Natural killer cell (primary cell): Measurements from ENCODE around the gene PLPPR3. TPM values are rescaled to one million over a fixed set of nuclear protein-coding genes. Genes with fewer than 3 reads are reported as not detected.

Source experiments
- ATAC-seq, 3 donors: fragments of 150-1000 bp in 2 of 3; fragments of 200-7000 bp in 1 of 3; cut with Tn5 transposase; 1 replicate in 1 of 3; 2 replicates in 2 of 3; pipeline ENCODE4 v1.10.0; 2021; ENCODE audit warnings: mild to moderate bottlenecking in 2 of 3, moderate library complexity in 2 of 3
- DNase-seq, 2 donors: peaks; one replicate each; pipeline versions ENCODE4 v3.0.0 to v3.0.0-alpha.2; 2013 to 2021; ENCODE audit warnings: mixed read lengths in 1 of 2
- H3K27ac ChIP-seq: one replicate; pipeline ENCODE4 v1.5.1; 2013; ENCODE audit warnings: mild to moderate bottlenecking, low read length
- H3K27me3 ChIP-seq: one replicate; pipeline ENCODE4 v1.6.1; 2013; ENCODE audit warnings: low read length; ENCODE audit not compliant: control insufficient read depth, insufficient read depth
- H3K36me3 ChIP-seq: one replicate; pipeline ENCODE4 v1.6.1; 2013; ENCODE audit warnings: low read length; ENCODE audit not compliant: control insufficient read depth, insufficient read depth
- H3K4me1 ChIP-seq: one replicate; pipeline ENCODE4 v1.6.1; 2013; ENCODE audit warnings: low read length; ENCODE audit not compliant: control insufficient read depth, insufficient read depth
- H3K4me3 ChIP-seq: one replicate; pipeline ENCODE4 v1.5.1; 2013; ENCODE audit warnings: low read length
- H3K9me3 ChIP-seq: one replicate; pipeline ENCODE4 v1.6.1; 2013; ENCODE audit warnings: low read length; ENCODE audit not compliant: control insufficient read depth, insufficient read depth
- H3K27ac Mint-ChIP-seq, 2 donors: one replicate each; pipeline ENCODE4 v1.8.0; 2022; ENCODE audit warnings: mild to moderate bottlenecking in 2 of 2, mixed read lengths in 2 of 2, moderate library complexity in 1 of 2
- H3K27me3 Mint-ChIP-seq, 2 donors: one replicate each; pipeline ENCODE4 v1.8.0; 2022; ENCODE audit warnings: low read depth in 2 of 2, mixed read lengths in 2 of 2
- H3K36me3 Mint-ChIP-seq: one replicate; pipeline ENCODE4 v1.8.0; 2022; ENCODE audit warnings: mixed read lengths
- H3K4me1 Mint-ChIP-seq, 2 donors: one replicate each; pipeline ENCODE4 v1.8.0; 2022; ENCODE audit warnings: mixed read lengths in 2 of 2
- H3K4me3 Mint-ChIP-seq: one replicate; pipeline ENCODE4 v1.8.0; 2022; ENCODE audit warnings: mild to moderate bottlenecking, moderate library complexity, mixed read lengths
- H3K9me3 Mint-ChIP-seq, 2 donors: one replicate each; pipeline ENCODE4 v1.8.0; 2022; ENCODE audit warnings: mixed read lengths in 2 of 2
- CTCF ChIP-seq: fragments of 200-600 bp; IDR thresholded peaks from one replicate; pipeline ENCODE4 v1.8.0; 2022; ENCODE audit warnings: antibody characterized with exemption
- WGBS: methylation state at CpG from one replicate; pipeline ENCODE4 v1.1.7; 2013; ENCODE audit warnings: missing lambda C conversion rate; ENCODE audit not compliant: insufficient coverage; 5-methylcytosine and 5-hydroxymethylcytosine counted together
- intact Hi-C: fragments of 100-400 bp; cut with micrococcal nuclease; formaldehyde crosslinking; loops from one replicate; pipeline ENCODE4 v1.14.2; 2022
- total RNA-seq, 4 donors: library from RNA; stranded (reverse); fragments of 120-200 nt in 1 of 4; gene quantifications; one replicate each; pipeline versions ENCODE4 v1.2.3 to v1.2.4, GENCODE V29; 2013 to 2022

Gene PLPPR3
- total RNA-seq, 3 donors from 2014 or later (not counting 1 experiment from before 2014, with no cell fraction given), result not detected

- WGBS, result 98% methylated on average over 5 of the region's 6 CpGs
- no peak for ATAC-seq
- H3K27ac Mint-ChIP-seq, result no peak overlapping the region
- no peaks in the 10 kb centered on the region for H3K36me3 Mint-ChIP-seq
- H3K4me3 Mint-ChIP-seq, result no peak overlapping the region
- intact Hi-C loops, result no loop called here
- H3K4me3 ChIP-seq, result no peak overlapping the region
- no peaks in the 10 kb centered on the region for H3K36me3 ChIP-seq
- no peaks in the 10 kb centered on the region for H3K27me3 ChIP-seq
- H3K9me3 Mint-ChIP-seq, result peaks cover 0 to 3% of the 10 kb centered on the region in 2 donors
- H3K4me1 Mint-ChIP-seq, result no peaks in the 10 kb centered on the region
- DNase-seq, result no peak
- H3K27ac ChIP-seq, result no peak overlapping the region
- no peaks in the 10 kb centered on the region for H3K4me1 ChIP-seq
- TF ChIP-seq CTCF, result no peak
- H3K9me3 ChIP-seq, result no peaks in the 10 kb centered on the region
- no peaks in the 10 kb centered on the region for H3K27me3 Mint-ChIP-seq
Observed at GRCh38 chr19:763869-764268, 57.9 kb downstream of the PLPPR3 start.

GRCh38 chr19:763181-763580, 58.6 kb downstream of the PLPPR3 start:
- no peak overlapping the region for H3K4me3 ChIP-seq
- Mint-ChIP-seq H3K9me3 (peaks cover 0 to 3% of the 10 kb centered on the region in 2 donors), H3K27ac (no peak overlapping the region), H3K36me3 (no peaks in the 10 kb centered on the region), H3K27me3 (no peaks in the 10 kb centered on the region), H3K4me1 (no peaks in the 10 kb centered on the region), H3K4me3 (no peak overlapping the region)
- H3K9me3 ChIP-seq, result peaks cover 6% of the 10 kb centered on the region
- no peak for ATAC-seq
- no peak overlapping the region for H3K27ac ChIP-seq
- no peaks in the 10 kb centered on the region for H3K27me3 ChIP-seq
- DNase-seq, result no peak
- 98% methylated on average over 8 of the region's 10 CpGs for WGBS
- H3K36me3 ChIP-seq, result no peaks in the 10 kb centered on the region
- no peaks in the 10 kb centered on the region for H3K4me1 ChIP-seq
- no peak for TF ChIP-seq CTCF
- intact Hi-C loops, result no loop called here

Other genes starting within 250 kb of the PLPPR3 start
- 100 to 1,000 TPM; 229 to 248 (median 236) TPM for gene BSG, start 249.4 kb downstream of the PLPPR3 start, total RNA-seq
- gene HCN2, start 232.1 kb downstream of the PLPPR3 start, total RNA-seq, result 1 to 10 TPM in 2 of 3 donors, under 1 TPM in 1; 0.96 to 1.6 (median 1.1) TPM
- 10 to 100 TPM; 57.2 to 58.5 (median 57.6) TPM for gene POLRMT, start 188.4 kb downstream of the PLPPR3 start, total RNA-seq
- under 1 TPM; 0.31 to 0.58 (median 0.41) TPM for gene FGF22, start 182.1 kb downstream of the PLPPR3 start, total RNA-seq
- 100 to 1,000 TPM; 119 to 149 (median 146) TPM for gene RNF126, start 158.7 kb downstream of the PLPPR3 start, total RNA-seq
- gene FSTL3, start 145.6 kb downstream of the PLPPR3 start, total RNA-seq, result 1 to 10 TPM; 1.5 to 1.9 (median 1.5) TPM
- gene PRSS57, start 126.5 kb downstream of the PLPPR3 start, total RNA-seq, result 10 to 100 TPM in 1 of 3 donors, 1 to 10 TPM in 2; 1.5 to 11.7 (median 4.5) TPM
- 1 to 10 TPM in 1 of 3 donors, under 1 TPM in 1, not detected in 1; 0.59 to 1.0 TPM for gene PALM, start 113.0 kb downstream of the PLPPR3 start, total RNA-seq
- gene MISP, start 70.8 kb downstream of the PLPPR3 start, total RNA-seq, result not detected
- 100 to 1,000 TPM; 302 to 350 (median 345) TPM for gene PTBP1, start 24.5 kb downstream of the PLPPR3 start, total RNA-seq
- 1 to 10 TPM in 2 of 3 donors, under 1 TPM in 1; 0.87 to 2.5 (median 1.8) TPM for gene AZU1, start 5.9 kb upstream of the PLPPR3 start, total RNA-seq
- gene PRTN3, start 19.0 kb upstream of the PLPPR3 start, total RNA-seq, result under 1 TPM in 2 of 3 donors, not detected in 1; 0.36 to 0.73 TPM
- 1 to 10 TPM in 2 of 3 donors, not detected in 1; 1.7 to 1.8 TPM for gene ELANE, start 30.3 kb upstream of the PLPPR3 start, total RNA-seq
- 10 to 100 TPM in 2 of 3 donors, 1 to 10 TPM in 1; 2.9 to 47.5 (median 10.4) TPM for gene CFD, start 37.7 kb upstream of the PLPPR3 start, total RNA-seq
- gene MED16, start 71.2 kb upstream of the PLPPR3 start, total RNA-seq, result 10 to 100 TPM; 44.2 to 50.1 (median 44.7) TPM
- gene RNU6-9, start 71.5 kb upstream of the PLPPR3 start, total RNA-seq, result not detected
- 100 to 1,000 TPM in 1 of 3 donors, 10 to 100 TPM in 2; 88.7 to 106 (median 97.8) TPM for gene R3HDM4, start 91.3 kb upstream of the PLPPR3 start, total RNA-seq
- under 1 TPM in 1 of 3 donors, not detected in 2; 0.31 TPM for gene KISS1R, start 95.4 kb upstream of the PLPPR3 start, total RNA-seq
- 10 to 100 TPM; 15.9 to 24.6 (median 24.2) TPM for gene ARID3A, start 104.1 kb upstream of the PLPPR3 start, total RNA-seq
- 10 to 100 TPM; 17.5 to 25.4 (median 22.7) TPM for gene WDR18, start 162.4 kb upstream of the PLPPR3 start, total RNA-seq
- under 1 TPM in 2 of 3 donors, not detected in 1; 0.09 to 0.15 TPM for gene GRIN3B, start 178.5 kb upstream of the PLPPR3 start, total RNA-seq
- 100 to 1,000 TPM; 310 to 354 (median 317) TPM for gene TMEM259, start 199.2 kb upstream of the PLPPR3 start, total RNA-seq
- gene RNU6-2, start 199.6 kb upstream of the PLPPR3 start, total RNA-seq, result not detected
- 100 to 1,000 TPM; 163 to 276 (median 179) TPM for gene CNN2, start 204.7 kb upstream of the PLPPR3 start, total RNA-seq
- gene ABCA7, start 218.2 kb upstream of the PLPPR3 start, total RNA-seq, result 100 to 1,000 TPM in 2 of 3 donors, 10 to 100 TPM in 1; 73.3 to 149 (median 121) TPM
- gene ARHGAP45, start 245.2 kb upstream of the PLPPR3 start, total RNA-seq, result 100 to 1,000 TPM; 535 to 601 (median 560) TPM